ENCODE results near the gene SULT1B1.
"Not testable (repeated sequence)": the region's sequence is repeated elsewhere in the genome, so short reads cannot be mapped to it uniquely, and the experiment has no call there.

Gene SULT1B1

GRCh38 chr4:69775321-69775867 lies 15.0 kb upstream of the SULT1B1 start:
- Mint-ChIP-seq H3K36me3 (ENCODE audit: low read depth) (no peaks in the 10 kb centered on the region), H3K27ac (no peak overlapping the region), H3K4me1 (no peaks in the 10 kb centered on the region), H3K9me3 (no peaks in the 10 kb centered on the region), H3K27me3 (ENCODE audit: low read depth, poor library complexity) (no peaks in the 10 kb centered on the region), H3K4me3 (no peak overlapping the region)
- no peak for DNase-seq
- TF ChIP-seq CTCF (IDR thresholded peaks at IDR 0.05): no peak

GRCh38 chr4:69773484-69773883 lies 13.1 kb upstream of the SULT1B1 start:
- no peaks in the 10 kb centered on the region for H3K9me3 Mint-ChIP-seq
- DNase-seq: no peak
- no peak for TF ChIP-seq CTCF (IDR thresholded peaks at IDR 0.05)
- H3K4me1 Mint-ChIP-seq: no peaks in the 10 kb centered on the region
- H3K27ac Mint-ChIP-seq: no peak overlapping the region
- H3K36me3 Mint-ChIP-seq (ENCODE audit: low read depth): no peaks in the 10 kb centered on the region
- no peak overlapping the region for H3K4me3 Mint-ChIP-seq
- H3K27me3 Mint-ChIP-seq (ENCODE audit: low read depth, poor library complexity): no peaks in the 10 kb centered on the region

- not testable (repeated sequence) for H3K9me3 Mint-ChIP-seq; DNase-seq; H3K36me3 Mint-ChIP-seq (ENCODE audit: low read depth); H3K27ac Mint-ChIP-seq; H3K4me3 Mint-ChIP-seq; H3K4me1 Mint-ChIP-seq; H3K27me3 Mint-ChIP-seq (ENCODE audit: low read depth, poor library complexity)
Measured at GRCh38 chr4:69768554-69768953, 8.1 kb upstream of the SULT1B1 start.

- Mint-ChIP-seq H3K27ac (no peak overlapping the region), H3K36me3 (ENCODE audit: low read depth) (no peaks in the 10 kb centered on the region), H3K27me3 (ENCODE audit: low read depth, poor library complexity) (no peaks in the 10 kb centered on the region), H3K9me3 (peaks cover 11% of the 10 kb centered on the region), H3K4me1 (no peaks in the 10 kb centered on the region), H3K4me3 (no peak overlapping the region)
- DNase-seq: no peak
- no peak for TF ChIP-seq CTCF (IDR thresholded peaks at IDR 0.05)
Measured at GRCh38 chr4:69765751-69766150, 5.3 kb upstream of the SULT1B1 start.

- H3K36me3 Mint-ChIP-seq (ENCODE audit: low read depth): no peaks in the 10 kb centered on the region
- H3K27ac Mint-ChIP-seq: no peak overlapping the region
- H3K4me1 Mint-ChIP-seq: no peaks in the 10 kb centered on the region
- TF ChIP-seq CTCF (IDR thresholded peaks at IDR 0.05): no peak
- no peak overlapping the region for H3K4me3 Mint-ChIP-seq
- no peaks in the 10 kb centered on the region for H3K27me3 Mint-ChIP-seq (ENCODE audit: low read depth, poor library complexity)
- DNase-seq: no peak
- peaks cover 17% of the 10 kb centered on the region for H3K9me3 Mint-ChIP-seq
Measured at GRCh38 chr4:69764311-69764710, 3.9 kb upstream of the SULT1B1 start.

- no peaks in the 10 kb centered on the region for H3K36me3 Mint-ChIP-seq (ENCODE audit: low read depth)
- peaks cover 17% of the 10 kb centered on the region for H3K9me3 Mint-ChIP-seq
- H3K27me3 Mint-ChIP-seq (ENCODE audit: low read depth, poor library complexity): no peaks in the 10 kb centered on the region
- no peaks in the 10 kb centered on the region for H3K4me1 Mint-ChIP-seq
- no peak overlapping the region for H3K4me3 Mint-ChIP-seq
- no peak for TF ChIP-seq CTCF (IDR thresholded peaks at IDR 0.05)
- H3K27ac Mint-ChIP-seq: no peak overlapping the region
- no peak for DNase-seq
Measured at GRCh38 chr4:69763233-69763632, 2.8 kb upstream of the SULT1B1 start.

Data from nephron progenitor cell (in vitro differentiated cells).